Mononuclear cell (primary cell): ENCODE data around the gene CFDP1. TPM values are rescaled to one million over a fixed set of nuclear protein-coding genes. Genes with fewer than 3 reads are reported as not detected.

Experiments used
- H3K27me3 ChIP-seq: 2 replicates; pipeline ENCODE4 v1.6.0; 2011; ENCODE audit warnings: low read length, control low read depth; ENCODE audit not compliant: insufficient read depth
- H3K4me1 ChIP-seq: 2 replicates; pipeline ENCODE4 v1.5.1; 2011; ENCODE audit warnings: mild to moderate bottlenecking, low read length, control low read depth; ENCODE audit not compliant: insufficient read depth
- H3K4me3 ChIP-seq: 2 replicates; pipeline ENCODE4 v1.5.1; 2011; ENCODE audit warnings: mild to moderate bottlenecking, low read length, moderate library complexity
- H3K9me3 ChIP-seq: 2 replicates; pipeline ENCODE4 v1.5.1; 2011; ENCODE audit warnings: low read depth, mild to moderate bottlenecking, control low read depth, low read length
- total RNA-seq: library from RNA; depleted of rRNA; stranded (reverse); fragments of >200 nt; gene quantifications from one replicate; pipeline ENCODE4 v1.2.3, GENCODE V29; 2012

Gene CFDP1
- total RNA-seq, 1 donor, result 23.3 TPM

GRCh38 chr16:75341564-75342307 is 91.6 kb downstream of the CFDP1 start:
- Histone ChIP-seq H3K27me3 (peaks cover 81% of the 10 kb centered on the region), H3K9me3 (no peaks in the 10 kb centered on the region), H3K4me3 (no peak overlapping the region)

GRCh38 chr16:75340741-75341491 is 92.4 kb downstream of the CFDP1 start:
- Histone ChIP-seq H3K4me1 (no peaks in the 10 kb centered on the region), H3K9me3 (no peaks in the 10 kb centered on the region), H3K4me3 (no peak overlapping the region), H3K27me3 (peaks cover 87% of the 10 kb centered on the region)

More at GRCh38 chr16:75341564-75342307, 91.6 kb downstream of the CFDP1 start:
- no peaks in the 10 kb centered on the region for H3K4me1 ChIP-seq

DNA sequence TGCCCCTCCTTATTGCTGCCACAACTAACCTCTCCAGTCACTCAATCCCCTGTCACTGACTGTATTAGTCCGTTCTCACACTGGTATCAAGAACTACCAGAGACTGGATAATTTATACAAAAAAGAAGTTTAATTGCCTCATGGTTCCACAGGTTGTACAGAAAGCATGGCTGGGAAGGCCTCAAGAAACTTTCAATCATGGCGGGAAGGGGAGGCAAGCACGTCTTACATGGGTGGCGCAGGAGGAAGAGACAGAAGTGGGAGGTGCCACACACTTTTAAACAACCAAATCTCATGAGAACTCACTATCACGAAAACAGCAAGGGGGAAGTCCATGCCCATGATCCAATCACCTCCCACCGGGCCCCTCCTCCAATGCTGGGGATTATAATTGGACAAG is 95.9 kb downstream of the CFDP1 start:
- H3K9me3 ChIP-seq, result no peaks in the 10 kb centered on the region
- no peak overlapping the region for H3K4me3 ChIP-seq
- H3K4me1 ChIP-seq, result peaks cover 19% of the 10 kb centered on the region
- peaks cover 71% of the 10 kb centered on the region for H3K27me3 ChIP-seq

DNA sequence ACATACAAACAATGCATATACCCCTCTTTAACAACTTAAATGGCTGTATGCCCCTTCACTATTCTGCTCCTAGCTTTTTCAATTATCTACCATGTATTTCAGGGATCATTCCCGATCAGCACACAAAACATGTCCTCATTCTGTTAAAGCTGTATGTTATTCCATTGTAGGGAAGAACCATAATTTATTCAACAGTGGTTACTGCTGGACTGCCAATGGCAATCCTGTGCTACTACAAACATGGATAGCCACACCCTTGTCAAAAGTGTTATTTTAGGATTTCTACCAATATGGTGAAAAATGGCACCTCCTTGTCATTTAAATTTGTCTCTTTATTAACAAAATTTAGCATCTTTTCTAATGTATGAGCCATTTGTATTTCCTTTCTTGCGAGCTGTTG is 96.8 kb downstream of the CFDP1 start:
- Histone ChIP-seq H3K4me1 (peaks cover 19% of the 10 kb centered on the region), H3K27me3 (peaks cover 72% of the 10 kb centered on the region), H3K4me3 (no peak overlapping the region), H3K9me3 (no peaks in the 10 kb centered on the region)

GRCh38 chr16:75333721-75334163 is 99.6 kb downstream of the CFDP1 start:
- peaks cover 19% of the 10 kb centered on the region for H3K4me1 ChIP-seq
- no peak overlapping the region for H3K4me3 ChIP-seq
- H3K27me3 ChIP-seq, result peaks cover 72% of the 10 kb centered on the region
- H3K9me3 ChIP-seq, result no peaks in the 10 kb centered on the region

DNA sequence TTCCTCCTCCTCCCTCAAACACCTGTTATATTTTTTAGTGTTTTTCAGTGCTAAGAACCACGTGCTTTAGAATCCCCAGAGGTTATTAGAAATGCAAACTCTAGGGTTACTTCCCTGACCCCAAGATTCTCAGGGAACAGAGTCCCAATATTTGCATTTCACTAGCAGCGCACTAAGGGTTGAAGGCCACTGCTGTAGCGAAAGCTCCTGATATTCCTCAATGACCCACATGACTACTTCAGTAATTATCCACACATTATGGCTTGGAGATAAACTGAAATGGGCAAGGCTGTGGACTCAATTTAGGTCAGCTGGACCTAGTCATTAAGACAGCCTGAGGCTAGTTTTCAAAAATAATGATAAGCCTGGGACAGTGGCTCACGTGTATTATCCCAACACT is 103.4 kb downstream of the CFDP1 start:
- peaks cover 19% of the 10 kb centered on the region for H3K4me1 ChIP-seq
- H3K27me3 ChIP-seq, result peaks cover 51% of the 10 kb centered on the region
- no peaks in the 10 kb centered on the region for H3K9me3 ChIP-seq
- H3K4me3 ChIP-seq, result no peak overlapping the region

- no peak overlapping the region for H3K4me3 ChIP-seq
- peaks cover 64% of the 10 kb centered on the region for H3K27me3 ChIP-seq
Measured at GRCh38 chr16:75326333-75326732, 107.0 kb downstream of the CFDP1 start.

GRCh38 chr16:75323933-75324332 is 109.4 kb downstream of the CFDP1 start:
- Histone ChIP-seq H3K27me3 (peaks cover 61% of the 10 kb centered on the region), H3K4me1 (peaks cover 18% of the 10 kb centered on the region), H3K9me3 (no peaks in the 10 kb centered on the region), H3K4me3 (no peak overlapping the region)

More at GRCh38 chr16:75326333-75326732, 107.0 kb downstream of the CFDP1 start:
- Histone ChIP-seq H3K9me3 (no peaks in the 10 kb centered on the region), H3K4me1 (no peaks in the 10 kb centered on the region)

- peaks cover 63% of the 10 kb centered on the region for H3K27me3 ChIP-seq
Measured at GRCh38 chr16:75323198-75323597, 110.1 kb downstream of the CFDP1 start.

DNA sequence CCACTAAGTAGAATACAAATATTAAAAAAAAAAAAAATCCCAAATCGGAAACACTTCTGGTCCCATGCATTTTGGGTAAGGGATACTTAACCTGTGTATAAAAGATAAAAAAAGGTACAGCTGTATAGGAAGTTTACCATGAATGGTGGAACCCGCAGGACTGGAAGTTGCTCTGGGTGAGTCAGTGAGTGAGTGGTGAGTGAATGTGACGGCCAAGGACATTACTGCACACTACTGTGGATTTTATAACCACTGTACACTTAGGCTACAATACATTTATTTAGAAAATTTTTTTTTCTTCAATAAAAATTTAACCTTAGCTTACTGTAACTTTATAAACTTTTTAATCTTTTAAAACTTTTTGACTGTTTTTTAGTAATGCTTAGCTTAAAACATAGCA is 110.6 kb downstream of the CFDP1 start:
- Histone ChIP-seq H3K9me3 (no peaks in the 10 kb centered on the region), H3K4me1 (peaks cover 18% of the 10 kb centered on the region), H3K4me3 (no peak overlapping the region), H3K27me3 (peaks cover 63% of the 10 kb centered on the region)

More at GRCh38 chr16:75323198-75323597, 110.1 kb downstream of the CFDP1 start:
- Histone ChIP-seq H3K4me3 (no peak overlapping the region), H3K4me1 (peaks cover 18% of the 10 kb centered on the region), H3K9me3 (no peaks in the 10 kb centered on the region)

GRCh38 chr16:75320435-75320834 is 112.9 kb downstream of the CFDP1 start:
- Histone ChIP-seq H3K4me3 (no peak overlapping the region), H3K4me1 (peaks cover 18% of the 10 kb centered on the region), H3K27me3 (peaks cover 67% of the 10 kb centered on the region), H3K9me3 (no peaks in the 10 kb centered on the region)

DNA sequence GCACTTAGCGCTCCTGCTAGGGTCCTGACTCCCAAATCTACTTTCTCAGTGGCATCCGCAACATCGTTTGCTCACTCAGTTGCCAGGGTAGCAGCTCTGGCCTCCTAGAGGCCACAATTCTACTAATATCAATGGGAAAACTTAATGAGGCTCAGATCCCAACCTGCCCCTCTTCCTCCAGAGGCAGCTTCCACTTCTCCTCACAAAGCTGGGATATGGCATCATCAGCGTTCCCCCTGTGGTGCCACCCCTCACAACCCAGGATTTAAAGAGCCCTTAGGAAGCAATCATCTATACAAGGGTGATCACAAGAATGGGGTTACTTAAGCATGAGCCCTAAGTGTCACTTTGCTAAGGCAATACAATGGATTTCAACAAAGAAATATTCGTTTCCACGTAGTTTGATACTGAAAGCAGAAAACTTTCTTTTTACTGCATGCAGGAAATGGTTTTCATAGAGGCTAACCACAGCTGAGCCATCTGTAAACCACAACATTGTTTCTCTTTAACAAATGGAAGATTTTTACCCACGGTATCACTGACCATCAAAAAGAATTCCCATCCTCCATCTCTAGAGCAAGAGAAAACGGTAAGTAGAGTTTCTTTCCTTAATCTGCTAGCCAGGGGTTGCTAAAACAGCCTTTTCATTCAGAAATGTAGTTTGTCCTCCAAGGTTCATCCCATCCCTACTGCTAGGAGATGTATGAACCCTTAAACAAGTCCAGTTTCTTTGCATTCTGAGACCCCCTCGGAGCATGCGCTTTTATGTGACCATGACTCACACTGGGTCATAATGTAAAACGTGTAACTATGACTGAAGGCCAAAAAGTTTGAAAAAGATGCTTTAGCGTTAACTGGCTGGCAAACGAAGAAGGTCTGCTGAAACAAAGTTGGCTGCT is 113.5 kb downstream of the CFDP1 start:
- no peak overlapping the region for H3K4me3 ChIP-seq

GRCh38 chr16:75318737-75319136 is 114.6 kb downstream of the CFDP1 start:
- Histone ChIP-seq H3K27me3 (peaks cover 55% of the 10 kb centered on the region), H3K9me3 (no peaks in the 10 kb centered on the region), H3K4me1 (peaks cover 18% of the 10 kb centered on the region), H3K4me3 (no peak overlapping the region)

More for the DNA sequence above, 113.5 kb downstream of the CFDP1 start:
- peaks cover 62% of the 10 kb centered on the region for H3K27me3 ChIP-seq
- H3K4me1 ChIP-seq, result peaks cover 18% of the 10 kb centered on the region
- H3K9me3 ChIP-seq, result no peaks in the 10 kb centered on the region

DNA sequence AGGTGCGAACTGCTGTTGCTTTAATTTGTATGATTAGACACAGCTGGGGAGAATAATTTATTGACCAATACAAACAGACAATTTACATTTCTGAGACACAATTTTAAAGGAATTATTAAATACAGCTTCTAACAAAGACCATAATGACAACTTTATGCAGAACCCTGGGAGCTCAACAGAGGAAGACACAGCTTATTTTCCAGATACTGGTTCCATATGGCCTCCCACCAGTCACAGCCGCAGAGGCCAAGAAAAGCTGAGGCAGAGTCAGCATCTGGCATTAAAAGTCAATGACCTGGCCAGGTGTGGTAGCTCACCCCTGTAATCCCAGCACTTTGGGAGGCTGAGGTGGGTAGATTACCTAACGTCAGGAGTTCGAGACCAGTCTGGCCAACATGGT is 115.8 kb downstream of the CFDP1 start:
- H3K4me1 ChIP-seq, result peaks cover 18% of the 10 kb centered on the region
- peaks cover 47% of the 10 kb centered on the region for H3K27me3 ChIP-seq
- H3K9me3 ChIP-seq, result no peaks in the 10 kb centered on the region
- H3K4me3 ChIP-seq, result no peak overlapping the region
